Peyer's patch (tissue), 4 donors: ENCODE data around the gene CNKSR3.

ENCODE experiments used
- POLR2A ChIP-seq, 2 donors: fragments of 450-650 bp; IDR thresholded peaks; one replicate each; pipeline ENCODE4 v1.5.1; 2017; ENCODE audit warnings: antibody characterized with exemption in 2 of 2, mild to moderate bottlenecking in 2 of 2, moderate library complexity in 2 of 2
- TF ChIP-seq, protein P1 (sequence below), 6 experiments: fragments of 450-650 bp in 4 of 6; fragments of 200-600 bp in 2 of 6; sonication (generic) in 1 of 6; IDR thresholded peaks; one replicate each; pipeline ENCODE4 v1.5.1; 2017 to 2019; ENCODE audit warnings: antibody characterized with exemption in 6 of 6, mild to moderate bottlenecking in 3 of 6, moderate library complexity in 1 of 6

DNA sequence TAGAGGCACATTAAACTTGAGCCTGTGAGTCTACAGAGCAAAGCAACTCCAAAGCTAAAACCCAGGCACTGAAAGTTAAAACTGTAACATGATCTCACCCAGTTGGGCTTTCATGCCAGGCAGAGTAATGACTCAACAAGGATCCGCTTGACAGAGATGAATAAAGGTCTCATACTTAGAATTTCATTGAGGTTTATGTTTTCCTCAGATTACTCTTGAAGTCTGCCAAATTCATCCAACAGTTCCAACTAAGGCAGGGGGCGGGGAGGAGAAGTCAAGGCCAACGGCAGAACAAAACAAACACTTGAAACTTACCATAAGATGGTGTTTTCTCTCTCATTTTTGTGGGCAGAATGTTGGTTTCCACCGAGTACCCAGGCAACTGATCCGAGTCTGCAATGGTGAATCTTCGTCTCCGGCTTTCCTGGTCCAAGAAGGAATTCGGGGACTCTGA is 99.8 kb downstream of the CNKSR3 start:
- TF ChIP-seq, protein P1, sequence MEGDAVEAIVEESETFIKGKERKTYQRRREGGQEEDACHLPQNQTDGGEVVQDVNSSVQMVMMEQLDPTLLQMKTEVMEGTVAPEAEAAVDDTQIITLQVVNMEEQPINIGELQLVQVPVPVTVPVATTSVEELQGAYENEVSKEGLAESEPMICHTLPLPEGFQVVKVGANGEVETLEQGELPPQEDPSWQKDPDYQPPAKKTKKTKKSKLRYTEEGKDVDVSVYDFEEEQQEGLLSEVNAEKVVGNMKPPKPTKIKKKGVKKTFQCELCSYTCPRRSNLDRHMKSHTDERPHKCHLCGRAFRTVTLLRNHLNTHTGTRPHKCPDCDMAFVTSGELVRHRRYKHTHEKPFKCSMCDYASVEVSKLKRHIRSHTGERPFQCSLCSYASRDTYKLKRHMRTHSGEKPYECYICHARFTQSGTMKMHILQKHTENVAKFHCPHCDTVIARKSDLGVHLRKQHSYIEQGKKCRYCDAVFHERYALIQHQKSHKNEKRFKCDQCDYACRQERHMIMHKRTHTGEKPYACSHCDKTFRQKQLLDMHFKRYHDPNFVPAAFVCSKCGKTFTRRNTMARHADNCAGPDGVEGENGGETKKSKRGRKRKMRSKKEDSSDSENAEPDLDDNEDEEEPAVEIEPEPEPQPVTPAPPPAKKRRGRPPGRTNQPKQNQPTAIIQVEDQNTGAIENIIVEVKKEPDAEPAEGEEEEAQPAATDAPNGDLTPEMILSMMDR (IDR thresholded peaks at IDR 0.05): no peak
- no peak for TF ChIP-seq POLR2A (IDR thresholded peaks at IDR 0.05)
